ENCODE data around the gene CELF5.

CELF5 gene

DNA sequence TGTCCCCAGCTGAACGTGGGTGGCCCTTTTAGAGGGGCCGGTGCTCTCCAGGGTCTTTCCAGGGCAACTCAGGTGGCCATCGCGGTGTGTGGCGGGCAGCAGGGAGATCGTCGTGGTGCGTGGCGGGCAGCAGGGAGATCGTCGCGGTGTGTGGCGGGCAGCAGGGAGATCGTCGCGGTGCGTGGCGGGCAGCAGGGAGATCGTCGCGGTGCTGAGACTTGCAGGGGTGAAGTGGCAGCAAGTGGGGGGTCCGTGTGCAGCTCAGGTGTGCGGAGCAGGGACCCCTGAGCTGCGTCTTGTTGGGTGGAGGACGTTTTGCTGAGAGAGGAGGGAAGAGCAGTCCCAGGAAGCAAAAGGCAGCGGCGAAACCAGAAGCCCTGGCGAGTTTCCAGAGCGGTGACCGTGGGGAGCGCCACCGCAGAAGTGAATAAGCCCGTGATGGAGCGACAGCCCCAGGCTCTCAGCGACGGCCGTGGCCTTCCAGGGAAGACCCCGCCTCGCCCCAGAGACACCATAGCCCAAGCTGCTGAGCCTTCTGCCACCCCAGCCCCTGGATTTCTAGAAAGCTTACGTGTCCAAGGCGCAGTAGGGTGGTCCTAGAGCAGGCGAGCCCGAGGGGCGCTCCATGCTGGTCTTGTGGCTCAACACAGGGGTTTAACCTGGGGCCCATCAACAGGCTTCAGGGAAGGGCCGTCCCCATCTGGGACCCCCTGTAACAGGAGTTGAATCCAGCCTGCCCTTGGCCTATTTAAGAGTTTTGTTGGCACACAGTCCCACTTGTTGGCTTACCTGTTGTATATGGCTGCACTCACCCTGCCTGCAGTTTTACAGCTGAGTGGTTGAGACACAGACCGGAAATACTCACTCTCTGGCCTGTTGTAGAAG lies 33.3 kb upstream of the CELF5 start:
- no peak for TF ChIP-seq YY1 (IDR thresholded peaks at IDR 0.05; ENCODE audit: low read depth)
- no peak for TF ChIP-seq TCF12 (IDR thresholded peaks at IDR 0.05; ENCODE audit: low read depth)
- TF ChIP-seq CREB1 (IDR thresholded peaks at IDR 0.05; ENCODE audit: low read depth) = no peak
- no peak for TF ChIP-seq ZBTB7A (IDR thresholded peaks at IDR 0.05; ENCODE audit: low read depth)
- TF ChIP-seq CEBPB (IDR thresholded peaks at IDR 0.05) = no peak
- TF ChIP-seq RAD21 (IDR thresholded peaks at IDR 0.05; ENCODE audit: low read depth) = no peak
- no peak for TF ChIP-seq REST (IDR thresholded peaks at IDR 0.05; ENCODE audit: low read depth)
- no peak for TF ChIP-seq EP300 (IDR thresholded peaks at IDR 0.05; ENCODE audit: borderline replicate concordance)

GRCh38 chr19:3192228-3192635 lies 32.2 kb upstream of the CELF5 start:
- no peak for TF ChIP-seq TCF12 (IDR thresholded peaks at IDR 0.05; ENCODE audit: low read depth)
- TF ChIP-seq EGR1 (IDR thresholded peaks at IDR 0.05) = no peak
- no peak for TF ChIP-seq TEAD4 (IDR thresholded peaks at IDR 0.05)
- TF ChIP-seq, protein P1, sequence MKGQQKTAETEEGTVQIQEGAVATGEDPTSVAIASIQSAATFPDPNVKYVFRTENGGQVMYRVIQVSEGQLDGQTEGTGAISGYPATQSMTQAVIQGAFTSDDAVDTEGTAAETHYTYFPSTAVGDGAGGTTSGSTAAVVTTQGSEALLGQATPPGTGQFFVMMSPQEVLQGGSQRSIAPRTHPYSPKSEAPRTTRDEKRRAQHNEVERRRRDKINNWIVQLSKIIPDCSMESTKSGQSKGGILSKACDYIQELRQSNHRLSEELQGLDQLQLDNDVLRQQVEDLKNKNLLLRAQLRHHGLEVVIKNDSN (IDR thresholded peaks at IDR 0.05) = no peak
- no peak for TF ChIP-seq TAF1 (IDR thresholded peaks at IDR 0.05; ENCODE audit: low read depth)
- TF ChIP-seq YY1 (IDR thresholded peaks at IDR 0.05; ENCODE audit: low read depth) = no peak
- TF ChIP-seq CREB1 (IDR thresholded peaks at IDR 0.05; ENCODE audit: low read depth) = no peak
- no peak for TF ChIP-seq EP300 (IDR thresholded peaks at IDR 0.05; ENCODE audit: borderline replicate concordance)
- TF ChIP-seq CEBPB (IDR thresholded peaks at IDR 0.05) = no peak

- TF ChIP-seq EP300 (IDR thresholded peaks at IDR 0.05; ENCODE audit: borderline replicate concordance) = no peak
- TF ChIP-seq RAD21 (IDR thresholded peaks at IDR 0.05; ENCODE audit: low read depth) = no peak
- no peak for TF ChIP-seq TCF12 (IDR thresholded peaks at IDR 0.05; ENCODE audit: low read depth)
- TF ChIP-seq CEBPB (IDR thresholded peaks at IDR 0.05) = no peak
- no peak for TF ChIP-seq FOXM1 (IDR thresholded peaks at IDR 0.05; ENCODE audit: borderline replicate concordance, low read depth)
- TF ChIP-seq YY1 (IDR thresholded peaks at IDR 0.05; ENCODE audit: low read depth) = no peak
- no peak for TF ChIP-seq EGR1 (IDR thresholded peaks at IDR 0.05)
- TF ChIP-seq NFIC (IDR thresholded peaks at IDR 0.05) = no peak
- no peak for TF ChIP-seq TAF1 (IDR thresholded peaks at IDR 0.05; ENCODE audit: low read depth)
- TF ChIP-seq ZBTB7A (IDR thresholded peaks at IDR 0.05; ENCODE audit: low read depth) = no peak
- TF ChIP-seq, protein P1 (IDR thresholded peaks at IDR 0.05) = no peak
- no peak for TF ChIP-seq CREB1 (IDR thresholded peaks at IDR 0.05; ENCODE audit: low read depth)
- TF ChIP-seq REST (IDR thresholded peaks at IDR 0.05; ENCODE audit: low read depth) = no peak
- TF ChIP-seq MAX (IDR thresholded peaks at IDR 0.05) = no peak
- TF ChIP-seq TEAD4 (IDR thresholded peaks at IDR 0.05) = no peak
These were observed 31.8 kb upstream of the CELF5 start for GRCh38 chr19:3192684-3193083.

DNA sequence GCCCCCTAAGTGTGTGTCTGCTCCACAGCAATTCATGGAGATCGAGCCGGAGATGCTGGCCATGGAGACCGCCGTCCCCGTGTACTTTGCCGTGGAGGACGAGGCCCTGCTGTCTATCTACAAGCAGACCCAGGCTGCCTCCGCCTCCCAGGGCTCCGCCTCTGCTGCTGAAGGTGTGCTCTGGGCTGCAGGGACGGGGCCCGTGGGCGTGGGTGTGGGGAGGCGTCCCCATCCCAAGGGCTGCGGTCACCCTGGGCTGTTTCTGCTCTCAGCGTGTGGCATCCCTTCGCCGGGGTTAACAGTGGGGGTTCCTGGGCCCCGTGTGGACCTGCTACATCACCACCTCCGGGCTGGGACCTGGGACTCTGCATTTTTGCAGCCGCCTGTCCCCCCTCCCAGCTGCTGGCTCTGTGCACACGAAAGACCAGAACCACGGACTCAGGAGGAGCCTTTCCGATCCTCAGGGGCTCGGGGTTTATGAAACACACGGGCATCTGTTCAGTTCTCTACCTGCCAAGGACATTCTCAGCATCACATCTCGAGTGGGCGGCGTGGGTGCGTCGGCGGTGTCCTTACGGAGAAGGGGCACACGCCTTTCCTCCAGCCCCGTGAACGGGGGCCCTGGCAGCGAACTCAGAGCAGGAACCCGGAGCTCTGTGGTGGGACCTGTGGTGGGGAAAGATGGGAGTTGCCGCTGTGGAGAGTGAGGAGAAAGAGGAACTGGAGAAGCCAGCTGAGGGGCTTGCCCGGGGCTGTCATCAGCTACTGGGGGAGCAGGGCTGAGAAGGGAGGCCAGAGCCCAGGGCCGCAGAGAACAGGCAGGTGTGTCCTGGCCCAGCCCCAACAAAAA lies 31.0 kb upstream of the CELF5 start:
- TF ChIP-seq RAD21 (IDR thresholded peaks at IDR 0.05; ENCODE audit: low read depth) = no peak
- TF ChIP-seq, protein P1 (IDR thresholded peaks at IDR 0.05) = no peak
- TF ChIP-seq ZBTB7A (IDR thresholded peaks at IDR 0.05; ENCODE audit: low read depth) = no peak
- no peak for TF ChIP-seq NFIC (IDR thresholded peaks at IDR 0.05)
- TF ChIP-seq TEAD4 (IDR thresholded peaks at IDR 0.05) = no peak
- TF ChIP-seq MAX (IDR thresholded peaks at IDR 0.05) = no peak
- TF ChIP-seq CEBPB (IDR thresholded peaks at IDR 0.05) = no peak
- no peak for TF ChIP-seq TAF1 (IDR thresholded peaks at IDR 0.05; ENCODE audit: low read depth)
- no peak for TF ChIP-seq TCF12 (IDR thresholded peaks at IDR 0.05; ENCODE audit: low read depth)
- no peak for TF ChIP-seq REST (IDR thresholded peaks at IDR 0.05; ENCODE audit: low read depth)

Data from Ishikawa (cell line).